Activated T-cell treated with anti-CD3 and anti-CD28 coated beads, Interleukin-2, amount 50 U/mL, for 4 hours (primary cell): ENCODE measurements around the gene TMEM238. TPM values are rescaled to one million over a fixed set of nuclear protein-coding genes. Genes with fewer than 3 reads are reported as not detected.

Source experiments
- ATAC-seq, 2 donors: fragments of 200-7000 bp; cut with Tn5 transposase; one replicate each; pipeline ENCODE4 v1.10.0; 2021
- DNase-seq: peaks from one replicate; pipeline ENCODE4 v3.0.0-alpha.2; 2020
- H3K27me3 Mint-ChIP-seq: one replicate; pipeline ENCODE4 v1.8.0; 2021; ENCODE audit warnings: low read depth, mixed read lengths
- H3K36me3 Mint-ChIP-seq: one replicate; pipeline ENCODE4 v1.8.0; 2022; ENCODE audit warnings: mixed read lengths; ENCODE audit not compliant: insufficient read depth
- H3K4me1 Mint-ChIP-seq: one replicate; pipeline ENCODE4 v1.8.0; 2021; ENCODE audit warnings: low read depth, mixed read lengths
- H3K4me3 Mint-ChIP-seq: one replicate; pipeline ENCODE4 v1.8.0; 2021; ENCODE audit warnings: mild to moderate bottlenecking, moderate library complexity, mixed read lengths
- H3K9me3 Mint-ChIP-seq: one replicate; pipeline ENCODE4 v1.8.0; 2021; ENCODE audit warnings: mixed read lengths
- total RNA-seq, 3 donors: library from RNA; stranded (reverse); gene quantifications; one replicate each; pipeline ENCODE4 v1.2.1, GENCODE V29; 2021

TMEM238 gene
- total RNA-seq, 3 donors from 2014 or later = 6.1 to 8.8 (median 8.4) TPM

GRCh38 chr19:55362174-55362989 lies 21.7 kb downstream of the TMEM238 start:
- Mint-ChIP-seq H3K4me3 (no peak overlapping the region), H3K27me3 (peaks cover 10% of the 10 kb centered on the region), H3K4me1 (no peaks in the 10 kb centered on the region), H3K36me3 (no peaks in the 10 kb centered on the region), H3K9me3 (no peaks in the 10 kb centered on the region)
- DNase-seq (no peak), ATAC-seq (no peak)

- H3K9me3 Mint-ChIP-seq = no peaks in the 10 kb centered on the region
- no peaks in the 10 kb centered on the region for H3K36me3 Mint-ChIP-seq
- DNase-seq = no peak
- H3K4me1 Mint-ChIP-seq = no peaks in the 10 kb centered on the region
- ATAC-seq = no peak
- peaks cover 15% of the 10 kb centered on the region for H3K27me3 Mint-ChIP-seq
- no peak overlapping the region for H3K4me3 Mint-ChIP-seq
Observed at GRCh38 chr19:55360902-55361301, 23.2 kb downstream of the TMEM238 start.

- peaks cover 18% of the 10 kb centered on the region for H3K27me3 Mint-ChIP-seq
- no peaks in the 10 kb centered on the region for H3K9me3 Mint-ChIP-seq
- peaks cover 2% of the 10 kb centered on the region for H3K4me1 Mint-ChIP-seq
Observed at GRCh38 chr19:55358943-55359908, 24.9 kb downstream of the TMEM238 start.

GRCh38 chr19:55358493-55358892 lies 25.6 kb downstream of the TMEM238 start:
- Mint-ChIP-seq H3K9me3 (no peaks in the 10 kb centered on the region), H3K4me3 (no peak overlapping the region), H3K36me3 (no peaks in the 10 kb centered on the region), H3K27me3 (peaks cover 21% of the 10 kb centered on the region), H3K4me1 (peaks cover 6% of the 10 kb centered on the region)
- DNase-seq (no peak), ATAC-seq (no peak)

More at GRCh38 chr19:55358943-55359908, 24.9 kb downstream of the TMEM238 start:
- H3K36me3 Mint-ChIP-seq = no peaks in the 10 kb centered on the region
- H3K4me3 Mint-ChIP-seq = no peak overlapping the region
- ATAC-seq = no peak
- no peak for DNase-seq

- no peak for ATAC-seq
- no peak overlapping the region for H3K4me3 Mint-ChIP-seq
Observed at GRCh38 chr19:55355213-55355821, 28.8 kb downstream of the TMEM238 start.

GRCh38 chr19:55354698-55355212 lies 29.3 kb downstream of the TMEM238 start, which contains the start of gene COX6B2:
TSS of gene COX6B2 (minus strand) at chr19:55354719. CDS start at chr19:55354521, 198 bp downstream.
- DNase-seq (no peak), ATAC-seq (no peak)
- Mint-ChIP-seq H3K4me1 (peaks cover 19% of the 10 kb centered on the region), H3K9me3 (no peaks in the 10 kb centered on the region), H3K36me3 (no peaks in the 10 kb centered on the region), H3K4me3 (peak within 1 kb of the TSS; percentile 75), H3K27me3 (peaks cover 53% of the 10 kb centered on the region)

More at GRCh38 chr19:55355213-55355821, 28.8 kb downstream of the TMEM238 start:
- Mint-ChIP-seq H3K36me3 (no peaks in the 10 kb centered on the region), H3K4me1 (peaks cover 19% of the 10 kb centered on the region), H3K9me3 (no peaks in the 10 kb centered on the region), H3K27me3 (peaks cover 52% of the 10 kb centered on the region)
- no peak for DNase-seq

- peak; percentile 48 for DNase-seq
- Mint-ChIP-seq H3K27me3 (peaks cover 53% of the 10 kb centered on the region), H3K36me3 (no peaks in the 10 kb centered on the region), H3K9me3 (no peaks in the 10 kb centered on the region), H3K4me3 (peak overlapping the region; percentile 75), H3K4me1 (peaks cover 19% of the 10 kb centered on the region)
- peak; percentile 84 to 85 for ATAC-seq
Observed at GRCh38 chr19:55353803-55354697, 30.0 kb downstream of the TMEM238 start.

GRCh38 chr19:55353356-55353802 lies 30.7 kb downstream of the TMEM238 start:
- peaks cover 50% of the 10 kb centered on the region for H3K27me3 Mint-ChIP-seq
- peaks cover 19% of the 10 kb centered on the region for H3K4me1 Mint-ChIP-seq
- ATAC-seq = peak in 1 of 2 donors; percentile 16
- H3K9me3 Mint-ChIP-seq = no peaks in the 10 kb centered on the region
- no peak for DNase-seq
- H3K4me3 Mint-ChIP-seq = peak overlapping the region; percentile 75
- no peaks in the 10 kb centered on the region for H3K36me3 Mint-ChIP-seq

GRCh38 chr19:55352549-55353145 lies 31.4 kb downstream of the TMEM238 start:
- Mint-ChIP-seq H3K4me1 (peaks cover 19% of the 10 kb centered on the region), H3K27me3 (peaks cover 50% of the 10 kb centered on the region), H3K36me3 (no peaks in the 10 kb centered on the region), H3K4me3 (peak overlapping the region; percentile 52), H3K9me3 (no peaks in the 10 kb centered on the region)
- DNase-seq (no peak), ATAC-seq (no peak)

GRCh38 chr19:55352040-55352439 lies 32.1 kb downstream of the TMEM238 start:
- H3K36me3 Mint-ChIP-seq = no peaks in the 10 kb centered on the region
- H3K4me3 Mint-ChIP-seq = no peak overlapping the region
- H3K4me1 Mint-ChIP-seq = peaks cover 19% of the 10 kb centered on the region
- DNase-seq (no peak), ATAC-seq (no peak)
- H3K27me3 Mint-ChIP-seq = peaks cover 44% of the 10 kb centered on the region
- H3K9me3 Mint-ChIP-seq = no peaks in the 10 kb centered on the region

- DNase-seq = no peak
- no peaks in the 10 kb centered on the region for H3K36me3 Mint-ChIP-seq
- no peak for ATAC-seq
- H3K4me1 Mint-ChIP-seq = peaks cover 19% of the 10 kb centered on the region
- peaks cover 38% of the 10 kb centered on the region for H3K27me3 Mint-ChIP-seq
- no peak overlapping the region for H3K4me3 Mint-ChIP-seq
- no peaks in the 10 kb centered on the region for H3K9me3 Mint-ChIP-seq
Observed at GRCh38 chr19:55350620-55351315, 33.3 kb downstream of the TMEM238 start.

GRCh38 chr19:55348317-55349034 lies 35.6 kb downstream of the TMEM238 start:
- no peaks in the 10 kb centered on the region for H3K9me3 Mint-ChIP-seq
- no peak overlapping the region for H3K4me3 Mint-ChIP-seq
- DNase-seq = no peak
- H3K4me1 Mint-ChIP-seq = peaks cover 14% of the 10 kb centered on the region
- H3K36me3 Mint-ChIP-seq = peaks cover 6% of the 10 kb centered on the region
- H3K27me3 Mint-ChIP-seq = peaks cover 32% of the 10 kb centered on the region
- no peak for ATAC-seq
